ENCODE data around the gene CEP19.
"Not testable (repeated sequence)": the region's sequence is repeated elsewhere in the genome, so short reads cannot be mapped to it uniquely, and the experiment has no call there.

CEP19 gene

GRCh38 chr3:196754091-196754981 is 42.3 kb upstream of the CEP19 start:
- peak overlapping the region; percentile 39 for H4K91ac ChIP-seq (ENCODE audit: low read depth, low read length)
- no peak overlapping the region for H3K4me3 ChIP-seq (ENCODE audit: low read depth, low read length)
- peaks cover 5% of the 10 kb centered on the region for H3K9me3 ChIP-seq (ENCODE audit: insufficient read depth, low read depth, low read length)
- peak overlapping the region; percentile 17 for H3K4me2 ChIP-seq (ENCODE audit: low read length)
- H3K4me1 ChIP-seq (ENCODE audit: control insufficient read depth in 1 of 2, insufficient read depth in 2 of 2, low read length in 2 of 2): peaks cover 5 to 14% of the 10 kb centered on the region in 2 experiments
- peak overlapping the region; percentile 30 for H3K9ac ChIP-seq (ENCODE audit: low read length)
- no peak overlapping the region for H3K23ac ChIP-seq (ENCODE audit: low read length)
- H4K12ac ChIP-seq (ENCODE audit: low read depth, low read length): no peak overlapping the region
- H3K79me2 ChIP-seq (ENCODE audit: control insufficient read depth, insufficient read depth, low read length, poor library complexity): peaks cover 14% of the 10 kb centered on the region
- peak; percentile 69 to 79 for DNase-seq
- peak overlapping the region; percentile 79 for H2BK5ac ChIP-seq (ENCODE audit: low read depth, low read length, poor library complexity)
- H2AFZ ChIP-seq (ENCODE audit: insufficient read depth, low read length, poor library complexity): no peak overlapping the region
- no peak overlapping the region for H2BK12ac ChIP-seq (ENCODE audit: low read length)
- WGBS (ENCODE audit: extremely low coverage, insufficient coverage, insufficient read length): no CpG with 5 or more reads among the region's 9 CpGs
- H3K36me3 ChIP-seq (ENCODE audit: control insufficient read depth in 1 of 2, insufficient read depth in 2 of 2, low read length in 2 of 2): peaks cover 5 to 13% of the 10 kb centered on the region in 2 experiments
- no peak overlapping the region for H3K18ac ChIP-seq (ENCODE audit: low read length)
- peak overlapping the region; percentile 55 for H3K14ac ChIP-seq (ENCODE audit: low read length)
- no peak overlapping the region for H4K8ac ChIP-seq (ENCODE audit: low read depth, low read length)
- peaks cover 11% of the 10 kb centered on the region for H3K79me1 ChIP-seq (ENCODE audit: low read length)
- H2AK5ac ChIP-seq (ENCODE audit: low read length): no peak overlapping the region
- peak overlapping the region; percentile 10 for H3K4ac ChIP-seq (ENCODE audit: low read depth, low read length)
- peak overlapping the region; percentile 99 for H3K27ac ChIP-seq (ENCODE audit: low read depth, low read length)
- H2BK120ac ChIP-seq (ENCODE audit: insufficient read depth, low read length, poor library complexity): peak overlapping the region; percentile 26
- no peaks in the 10 kb centered on the region for H3K27me3 ChIP-seq (ENCODE audit: insufficient read depth, low read length)

GRCh38 chr3:196753201-196753600 is 41.2 kb upstream of the CEP19 start:
- Histone ChIP-seq H3K4me3 (ENCODE audit: low read depth, low read length) (no peak overlapping the region), H3K23ac (ENCODE audit: low read length) (no peak overlapping the region), H2AK5ac (ENCODE audit: low read length) (no peak overlapping the region), H3K4me2 (ENCODE audit: low read length) (no peak overlapping the region), H3K27ac (ENCODE audit: low read depth, low read length) (peak overlapping the region; percentile 24), H2AFZ (ENCODE audit: insufficient read depth, low read length, poor library complexity) (no peak overlapping the region), H3K79me1 (ENCODE audit: low read length) (peaks cover 11% of the 10 kb centered on the region), H4K91ac (ENCODE audit: low read depth, low read length) (no peak overlapping the region), H3K9me3 (ENCODE audit: insufficient read depth, low read depth, low read length) (peaks cover 5% of the 10 kb centered on the region), H2BK120ac (ENCODE audit: insufficient read depth, low read length, poor library complexity) (no peak overlapping the region), H2BK12ac (ENCODE audit: low read length) (peak overlapping the region; percentile 65), H3K14ac (ENCODE audit: low read length) (peak overlapping the region; percentile 44), H2BK5ac (ENCODE audit: low read depth, low read length, poor library complexity) (no peak overlapping the region), H3K36me3 (ENCODE audit: control insufficient read depth in 1 of 2, insufficient read depth in 2 of 2, low read length in 2 of 2) (peaks cover 5 to 15% of the 10 kb centered on the region in 2 experiments), H3K4me1 (ENCODE audit: control insufficient read depth in 1 of 2, insufficient read depth in 2 of 2, low read length in 2 of 2) (peaks cover 5 to 14% of the 10 kb centered on the region in 2 experiments), H3K79me2 (ENCODE audit: control insufficient read depth, insufficient read depth, low read length, poor library complexity) (peaks cover 12% of the 10 kb centered on the region), H4K8ac (ENCODE audit: low read depth, low read length) (no peak overlapping the region), H3K18ac (ENCODE audit: low read length) (peak overlapping the region; percentile 64), H4K12ac (ENCODE audit: low read depth, low read length) (no peak overlapping the region), H3K27me3 (ENCODE audit: insufficient read depth, low read length) (no peaks in the 10 kb centered on the region), H3K4ac (ENCODE audit: low read depth, low read length) (peak overlapping the region; percentile 67), H3K9ac (ENCODE audit: low read length) (no peak overlapping the region)
- DNase-seq: no peak
- WGBS (ENCODE audit: extremely low coverage, insufficient coverage, insufficient read length): no CpG with 5 or more reads among the region's 8 CpGs

- Histone ChIP-seq H4K12ac (ENCODE audit: low read depth, low read length) (no peak overlapping the region), H3K9ac (ENCODE audit: low read length) (no peak overlapping the region), H2AK5ac (ENCODE audit: low read length) (no peak overlapping the region), H3K27me3 (ENCODE audit: insufficient read depth, low read length) (no peaks in the 10 kb centered on the region), H2BK120ac (ENCODE audit: insufficient read depth, low read length, poor library complexity) (no peak overlapping the region), H3K9me3 (ENCODE audit: insufficient read depth, low read depth, low read length) (no peaks in the 10 kb centered on the region), H3K4me2 (ENCODE audit: low read length) (no peak overlapping the region), H3K4me1 (ENCODE audit: control insufficient read depth in 1 of 2, insufficient read depth in 2 of 2, low read length in 2 of 2) (peaks cover 5 to 8% of the 10 kb centered on the region in 2 experiments), H3K4ac (ENCODE audit: low read depth, low read length) (peak overlapping the region; percentile 92), H3K4me3 (ENCODE audit: low read depth, low read length) (no peak overlapping the region), H3K27ac (ENCODE audit: low read depth, low read length) (no peak overlapping the region), H3K79me1 (ENCODE audit: low read length) (peaks cover 2% of the 10 kb centered on the region), H2BK5ac (ENCODE audit: low read depth, low read length, poor library complexity) (no peak overlapping the region), H2BK12ac (ENCODE audit: low read length) (no peak overlapping the region), H4K8ac (ENCODE audit: low read depth, low read length) (no peak overlapping the region), H3K18ac (ENCODE audit: low read length) (no peak overlapping the region), H3K14ac (ENCODE audit: low read length) (no peak overlapping the region), H4K91ac (ENCODE audit: low read depth, low read length) (no peak overlapping the region), H3K79me2 (ENCODE audit: control insufficient read depth, insufficient read depth, low read length, poor library complexity) (peaks cover 9% of the 10 kb centered on the region), H3K36me3 (ENCODE audit: control insufficient read depth in 1 of 2, insufficient read depth in 2 of 2, low read length in 2 of 2) (peaks cover 2 to 9% of the 10 kb centered on the region in 2 experiments), H2AFZ (ENCODE audit: insufficient read depth, low read length, poor library complexity) (no peak overlapping the region), H3K23ac (ENCODE audit: low read length) (no peak overlapping the region)
- no peak for DNase-seq
- WGBS (ENCODE audit: extremely low coverage, insufficient coverage, insufficient read length): no CpG with 5 or more reads among the region's 8 CpGs
These were observed 37.1 kb upstream of the CEP19 start for GRCh38 chr3:196749125-196749524.

- H4K12ac ChIP-seq (ENCODE audit: low read depth, low read length); H3K18ac ChIP-seq (ENCODE audit: low read length); H3K79me1 ChIP-seq (ENCODE audit: low read length); H3K36me3 ChIP-seq (ENCODE audit: control insufficient read depth in 1 of 2, insufficient read depth in 2 of 2, low read length in 2 of 2); H4K91ac ChIP-seq (ENCODE audit: low read depth, low read length); H3K27ac ChIP-seq (ENCODE audit: low read depth, low read length); H3K4ac ChIP-seq (ENCODE audit: low read depth, low read length); DNase-seq; H2BK5ac ChIP-seq (ENCODE audit: low read depth, low read length, poor library complexity); H2AK5ac ChIP-seq (ENCODE audit: low read length); H3K14ac ChIP-seq (ENCODE audit: low read length); H2BK120ac ChIP-seq (ENCODE audit: insufficient read depth, low read length, poor library complexity); H3K27me3 ChIP-seq (ENCODE audit: insufficient read depth, low read length); H3K4me1 ChIP-seq (ENCODE audit: control insufficient read depth in 1 of 2, insufficient read depth in 2 of 2, low read length in 2 of 2); H3K4me2 ChIP-seq (ENCODE audit: low read length); H3K9me3 ChIP-seq (ENCODE audit: insufficient read depth, low read depth, low read length); H3K9ac ChIP-seq (ENCODE audit: low read length); H3K23ac ChIP-seq (ENCODE audit: low read length); H3K4me3 ChIP-seq (ENCODE audit: low read depth, low read length); H4K8ac ChIP-seq (ENCODE audit: low read depth, low read length); H2BK12ac ChIP-seq (ENCODE audit: low read length); H2AFZ ChIP-seq (ENCODE audit: insufficient read depth, low read length, poor library complexity): not testable (repeated sequence)
- no CpG with 5 or more reads among the region's 10 CpGs for WGBS (ENCODE audit: extremely low coverage, insufficient coverage, insufficient read length)
- H3K79me2 ChIP-seq (ENCODE audit: control insufficient read depth, insufficient read depth, low read length, poor library complexity): peaks cover 25% of the 10 kb centered on the region
These were observed 31.5 kb upstream of the CEP19 start for GRCh38 chr3:196743569-196743968.

All from trophoblast cell (in vitro differentiated cells and primary cell).